ENCODE measurements around the gene PSMD8.
"Not testable (repeated sequence)": the region's sequence is repeated elsewhere in the genome, so short reads cannot be mapped to it uniquely, and the experiment has no call there.

The PSMD8 gene

GRCh38 chr19:38411041-38411712, 36.8 kb downstream of the PSMD8 start:
- DNase-seq (ENCODE audit: low read depth) = no peak
- H3K4me3 ChIP-seq (ENCODE audit: low read depth, low read length) = no peak overlapping the region
- TF ChIP-seq CTCF (IDR thresholded peaks at IDR 0.05; ENCODE audit: low read depth, low read length, missing control alignments) = no peak

DNA sequence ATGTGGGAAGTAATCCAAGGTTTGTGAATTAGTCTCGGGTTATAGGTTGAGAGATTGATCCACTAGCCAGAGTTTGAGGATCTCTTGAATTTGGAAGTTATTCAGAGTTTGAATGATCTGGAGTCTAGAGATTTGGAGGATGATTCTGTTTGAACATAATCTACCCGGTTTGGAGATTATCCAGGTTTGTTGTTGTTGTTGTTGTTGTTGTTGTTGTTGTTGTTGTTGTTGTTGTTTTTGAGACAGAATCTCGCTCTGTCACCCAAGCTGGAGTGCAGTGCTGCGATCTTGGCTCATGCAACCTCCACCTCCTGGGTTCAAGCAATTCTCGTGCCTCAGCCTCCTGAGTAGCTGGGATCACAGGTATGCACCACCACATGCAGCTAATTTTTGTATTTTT, 37.5 kb downstream of the PSMD8 start:
- not testable (repeated sequence) for DNase-seq (ENCODE audit: low read depth); H3K4me3 ChIP-seq (ENCODE audit: low read depth, low read length)

GRCh38 chr19:38412491-38412890, 38.1 kb downstream of the PSMD8 start:
- no peak overlapping the region for H3K4me3 ChIP-seq (ENCODE audit: low read depth, low read length)
- no peak for TF ChIP-seq CTCF (IDR thresholded peaks at IDR 0.05; ENCODE audit: low read depth, low read length, missing control alignments)
- no peak for DNase-seq (ENCODE audit: low read depth)

GRCh38 chr19:38412961-38413360, 38.6 kb downstream of the PSMD8 start:
- TF ChIP-seq CTCF (IDR thresholded peaks at IDR 0.05; ENCODE audit: low read depth, low read length, missing control alignments) = no peak
- no peak for DNase-seq (ENCODE audit: low read depth)
- H3K4me3 ChIP-seq (ENCODE audit: low read depth, low read length) = no peak overlapping the region

- no peak overlapping the region for H3K4me3 ChIP-seq (ENCODE audit: low read depth, low read length)
- TF ChIP-seq CTCF (IDR thresholded peaks at IDR 0.05; ENCODE audit: low read depth, low read length, missing control alignments) = no peak
- no peak for DNase-seq (ENCODE audit: low read depth)
These were observed 39.0 kb downstream of the PSMD8 start for GRCh38 chr19:38413416-38413815.

GRCh38 chr19:38417146-38417543, 42.8 kb downstream of the PSMD8 start:
- no peak overlapping the region for H3K4me3 ChIP-seq (ENCODE audit: low read depth, low read length)
- no peak for DNase-seq (ENCODE audit: low read depth)
- TF ChIP-seq CTCF (IDR thresholded peaks at IDR 0.05; ENCODE audit: low read depth, low read length, missing control alignments) = no peak

GRCh38 chr19:38417544-38418506, 43.5 kb downstream of the PSMD8 start:
- no peak for TF ChIP-seq CTCF (IDR thresholded peaks at IDR 0.05; ENCODE audit: low read depth, low read length, missing control alignments)
- peak; percentile 38 for DNase-seq (ENCODE audit: low read depth)
- peak overlapping the region; percentile 46 for H3K4me3 ChIP-seq (ENCODE audit: low read depth, low read length)
